Breast epithelium (tissue), 3 donors: Measurements from ENCODE around the gene PSD4.

ENCODE experiments used
- CTCF ChIP-seq, 3 donors: fragments of 450-650 bp; IDR thresholded peaks; one replicate each; pipeline ENCODE4 v1.5.1; 2016 to 2017; ENCODE audit warnings: antibody characterized with exemption in 3 of 3, mild to moderate bottlenecking in 3 of 3, moderate library complexity in 3 of 3
- POLR2A ChIP-seq: fragments of 450-650 bp; IDR thresholded peaks from one replicate; pipeline ENCODE4 v1.6.1; 2016; ENCODE audit warnings: antibody characterized with exemption, mild to moderate bottlenecking, moderate library complexity
- POLR2AphosphoS5 ChIP-seq, 3 donors: sonication (generic); formaldehyde crosslinking; IDR thresholded peaks; one replicate each; pipeline ENCODE4 v1.6.1; 2017; ENCODE audit warnings: antibody characterized with exemption in 3 of 3

DNA sequence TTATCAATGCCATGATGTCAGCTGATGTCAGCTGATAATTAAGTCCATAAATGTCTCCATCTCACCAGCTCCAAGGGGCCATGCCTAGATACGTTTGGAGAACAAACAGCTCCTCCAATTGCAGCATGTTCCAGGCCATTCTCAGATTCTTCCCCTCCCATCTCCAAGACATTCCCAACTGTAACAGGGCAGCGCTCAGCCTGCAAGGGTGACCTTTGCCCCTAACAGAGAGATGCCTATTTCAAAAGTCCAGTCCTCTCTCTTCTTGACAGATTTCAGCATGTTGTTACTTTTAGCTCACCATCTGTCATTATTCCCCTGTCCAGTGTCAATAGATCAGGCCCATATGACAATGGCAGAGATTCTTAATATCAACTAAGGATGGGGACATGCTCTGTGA, 9.9 kb downstream of the PSD4 start:
- TF ChIP-seq CTCF (IDR thresholded peaks at IDR 0.05) (no peak), POLR2AphosphoS5 (IDR thresholded peaks at IDR 0.05) (no peak), POLR2A (no peak)
